ENCODE measurements around the gene DOHH.

DNA sequence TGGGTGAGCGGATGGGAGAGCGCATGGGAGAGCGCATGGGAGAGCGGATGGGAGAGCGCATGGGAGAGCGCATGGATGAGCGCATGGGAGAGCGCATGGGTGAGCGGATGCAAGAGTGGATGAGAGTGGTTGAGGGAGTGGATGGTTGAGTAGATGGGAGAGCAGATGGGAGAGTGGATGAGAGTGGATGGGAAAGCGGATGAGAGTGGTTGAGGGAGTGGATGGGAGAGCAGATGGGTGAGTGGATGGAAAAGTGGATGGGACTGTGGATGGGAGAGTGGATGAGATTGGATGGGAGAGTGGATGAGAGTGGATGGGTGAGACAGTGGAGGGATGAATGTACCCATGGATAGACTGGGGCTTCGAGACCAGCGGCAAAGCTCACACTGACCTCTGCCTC is 29.9 kb upstream of the DOHH start:
- TF ChIP-seq CTCF (conservative IDR thresholded peaks at IDR 0.05) (no peak), ZFX (IDR thresholded peaks at IDR 0.05) (no peak)

Data from C4-2B (cell line).